Right forelimb (tissue), 1 donor: ENCODE measurements around the gene TNFRSF18.
"Not testable (repeated sequence)": the region's sequence is repeated elsewhere in the genome, so short reads cannot be mapped to it uniquely, and the experiment has no call there.

Source experiments
- DNase-seq: peaks from one replicate; pipeline ENCODE4 v3.0.0-alpha.2; 2018

Gene TNFRSF18

GRCh38 chr1:1196431-1197187, 9.8 kb downstream of the TNFRSF18 start:
- DNase-seq = peak; percentile 41

- DNase-seq = not testable (repeated sequence)
Measured at GRCh38 chr1:1195726-1196125, 10.7 kb downstream of the TNFRSF18 start.

- no peak for DNase-seq
Measured at GRCh38 chr1:1194723-1195122, 11.7 kb downstream of the TNFRSF18 start.

DNA sequence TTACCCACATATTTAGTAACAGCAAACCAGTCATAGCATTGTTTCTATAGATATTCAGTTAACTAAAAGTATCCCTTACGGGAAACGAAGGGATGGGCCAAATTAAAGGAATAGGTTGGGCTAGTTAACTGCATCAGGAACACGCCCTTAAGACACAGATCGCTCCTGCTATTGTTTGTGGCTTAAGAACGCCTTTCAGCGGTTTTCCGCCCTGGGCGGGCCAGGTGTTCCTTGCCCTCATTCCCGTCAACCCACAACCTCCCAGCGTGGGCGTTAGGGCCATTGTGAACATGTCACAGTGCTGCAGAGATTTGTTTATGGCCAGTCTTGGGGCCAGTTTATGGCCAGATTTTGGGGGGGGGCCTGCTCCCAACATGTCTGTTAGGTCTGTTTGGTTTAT, 14.7 kb downstream of the TNFRSF18 start:
- no peak for DNase-seq

- no peak for DNase-seq
Measured at GRCh38 chr1:1189111-1189510, 17.3 kb downstream of the TNFRSF18 start.

- DNase-seq = no peak
Measured at GRCh38 chr1:1187938-1188337, 18.5 kb downstream of the TNFRSF18 start.

DNA sequence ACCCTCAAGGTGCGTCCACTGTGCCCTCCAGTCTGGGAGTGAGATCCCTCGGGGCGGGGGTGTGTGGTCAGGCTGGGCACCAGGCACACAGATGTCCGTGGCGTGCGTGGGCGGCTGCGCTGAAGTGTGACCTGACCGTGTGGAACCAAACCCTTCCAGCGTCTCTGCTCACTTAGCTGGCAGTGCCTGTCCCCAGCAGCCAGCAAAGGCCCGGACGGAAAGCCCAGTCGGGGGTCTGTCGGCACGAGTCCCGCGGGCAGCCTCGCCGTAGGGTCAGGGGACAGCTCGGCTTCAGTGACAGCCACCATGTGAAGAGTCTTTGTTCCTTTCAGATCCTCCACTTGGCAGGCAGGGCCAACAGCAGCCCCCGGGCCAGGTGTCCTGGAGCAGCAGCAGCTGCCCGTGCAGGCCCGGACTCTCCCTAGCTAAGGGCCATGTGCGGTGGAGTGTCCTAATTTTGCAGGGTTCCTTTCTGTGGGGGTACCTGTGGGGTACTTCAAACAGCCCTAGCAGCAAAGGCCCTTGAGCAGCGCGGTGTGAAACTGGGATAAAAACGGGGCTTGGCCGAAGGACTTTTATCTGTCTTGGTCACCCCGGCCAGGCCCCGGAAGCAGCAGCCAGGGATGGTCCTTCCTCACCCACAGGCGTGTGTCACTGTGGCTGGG, 21.2 kb downstream of the TNFRSF18 start:
- DNase-seq = peak; percentile 40

DNA sequence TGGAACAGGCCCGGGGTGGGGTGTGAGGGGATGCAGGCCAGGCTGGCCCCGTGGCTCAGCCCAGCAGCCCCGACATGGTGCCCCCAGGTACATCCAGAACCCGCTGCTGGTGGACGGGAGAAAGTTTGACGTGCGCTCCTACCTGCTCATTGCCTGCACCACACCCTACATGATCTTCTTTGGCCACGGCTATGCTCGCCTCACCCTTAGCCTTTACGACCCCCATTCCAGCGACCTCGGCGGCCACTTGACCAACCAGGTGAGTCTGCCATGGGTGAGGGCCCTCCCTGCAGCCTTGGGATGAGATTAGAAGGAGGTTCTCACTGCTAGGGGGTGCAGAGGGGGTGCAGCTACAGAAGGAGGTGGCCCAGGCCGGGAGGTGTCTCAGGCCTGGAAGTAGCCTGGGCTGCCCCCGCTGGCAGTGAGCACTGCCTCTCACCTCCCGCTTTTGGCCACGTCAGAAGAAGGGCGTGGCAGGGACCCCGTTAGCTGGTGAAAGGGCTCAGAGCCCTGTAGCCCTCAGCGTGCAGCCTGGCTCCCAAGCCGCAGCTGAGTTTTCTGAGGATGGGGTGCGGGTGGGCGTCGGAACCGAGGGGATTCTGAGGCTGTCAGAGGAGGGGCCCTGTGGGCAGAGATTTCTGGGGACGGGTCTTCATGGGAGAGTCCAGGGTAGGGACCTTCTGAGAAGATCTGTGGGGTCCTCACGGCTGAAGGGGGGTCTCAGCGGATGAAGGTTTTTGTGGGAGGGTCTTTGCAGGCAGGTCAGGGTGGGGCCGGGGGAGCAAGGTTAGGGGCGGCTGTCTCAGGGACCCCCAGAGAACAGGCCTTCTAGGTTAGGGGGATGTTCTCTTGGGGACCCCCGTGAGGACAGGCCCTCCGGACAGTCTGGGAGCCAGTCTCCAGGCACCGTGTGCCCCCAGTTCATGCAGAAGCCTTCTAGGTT, 22.3 kb downstream of the TNFRSF18 start:
- DNase-seq = peak; percentile 35

- DNase-seq = peak; percentile 38
Measured at GRCh38 chr1:1183221-1183747, 23.1 kb downstream of the TNFRSF18 start.

DNA sequence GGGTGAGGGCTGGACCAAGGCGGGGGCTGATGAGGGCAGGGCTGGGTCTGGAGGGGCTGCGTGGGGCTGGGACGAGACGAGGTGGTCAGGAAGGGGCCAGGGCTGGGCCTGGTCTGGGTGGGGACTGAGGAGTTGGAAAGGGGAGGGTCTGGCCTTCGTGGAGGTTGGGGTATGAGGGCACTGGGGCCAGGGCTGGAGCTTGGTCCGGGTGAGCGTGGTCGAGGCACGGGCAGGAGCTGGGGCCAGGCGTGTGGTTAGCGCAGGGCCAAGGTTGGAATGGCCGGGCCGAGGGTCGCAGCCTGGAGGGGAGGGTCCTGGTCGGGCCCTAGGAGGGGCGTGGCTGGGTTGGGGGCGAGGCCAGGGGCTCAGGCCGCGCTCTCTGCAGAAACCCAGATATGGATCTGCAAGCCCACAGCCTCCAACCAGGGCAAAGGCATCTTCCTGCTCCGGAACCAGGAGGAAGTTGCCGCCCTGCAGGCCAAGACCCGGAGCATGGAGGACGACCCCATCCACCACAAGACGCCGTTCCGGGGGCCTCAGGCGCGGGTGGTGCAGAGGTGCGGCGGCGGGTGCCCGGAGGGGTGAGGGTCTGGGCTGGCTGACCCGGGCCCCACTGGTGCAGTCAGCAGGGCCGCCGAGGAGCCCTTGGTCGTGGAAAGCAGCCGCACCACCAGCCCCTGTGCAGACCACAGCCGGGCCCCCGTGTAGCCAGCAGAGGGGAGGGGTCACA, 23.7 kb downstream of the TNFRSF18 start:
- DNase-seq = peak; percentile 41

DNA sequence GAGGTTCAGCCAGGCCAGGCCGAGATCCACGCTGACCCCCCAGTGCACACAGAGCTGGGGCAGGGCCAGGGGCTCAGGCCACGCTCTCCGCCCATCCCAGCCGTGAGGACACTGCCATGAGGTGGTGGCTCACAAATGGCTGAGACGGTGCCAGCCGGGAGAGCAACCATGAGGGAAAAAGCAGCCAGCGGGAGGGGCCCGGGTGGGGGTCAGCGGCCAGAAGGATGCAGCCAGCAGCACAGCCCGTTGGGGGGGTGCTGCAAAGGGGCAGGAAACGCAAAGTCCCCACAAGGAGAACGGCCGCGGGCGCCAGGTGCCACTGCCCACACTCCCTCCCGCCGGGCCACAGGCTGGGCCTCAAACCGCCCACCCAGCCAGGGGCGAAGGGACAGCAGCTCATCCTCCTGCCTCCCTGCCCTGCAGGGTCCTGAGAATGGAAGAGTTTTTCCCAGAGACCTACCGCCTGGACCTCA, 24.4 kb downstream of the TNFRSF18 start:
- DNase-seq = peak; percentile 37

- peak; percentile 43 for DNase-seq
Measured at GRCh38 chr1:1181129-1181937, 25.1 kb downstream of the TNFRSF18 start.

DNA sequence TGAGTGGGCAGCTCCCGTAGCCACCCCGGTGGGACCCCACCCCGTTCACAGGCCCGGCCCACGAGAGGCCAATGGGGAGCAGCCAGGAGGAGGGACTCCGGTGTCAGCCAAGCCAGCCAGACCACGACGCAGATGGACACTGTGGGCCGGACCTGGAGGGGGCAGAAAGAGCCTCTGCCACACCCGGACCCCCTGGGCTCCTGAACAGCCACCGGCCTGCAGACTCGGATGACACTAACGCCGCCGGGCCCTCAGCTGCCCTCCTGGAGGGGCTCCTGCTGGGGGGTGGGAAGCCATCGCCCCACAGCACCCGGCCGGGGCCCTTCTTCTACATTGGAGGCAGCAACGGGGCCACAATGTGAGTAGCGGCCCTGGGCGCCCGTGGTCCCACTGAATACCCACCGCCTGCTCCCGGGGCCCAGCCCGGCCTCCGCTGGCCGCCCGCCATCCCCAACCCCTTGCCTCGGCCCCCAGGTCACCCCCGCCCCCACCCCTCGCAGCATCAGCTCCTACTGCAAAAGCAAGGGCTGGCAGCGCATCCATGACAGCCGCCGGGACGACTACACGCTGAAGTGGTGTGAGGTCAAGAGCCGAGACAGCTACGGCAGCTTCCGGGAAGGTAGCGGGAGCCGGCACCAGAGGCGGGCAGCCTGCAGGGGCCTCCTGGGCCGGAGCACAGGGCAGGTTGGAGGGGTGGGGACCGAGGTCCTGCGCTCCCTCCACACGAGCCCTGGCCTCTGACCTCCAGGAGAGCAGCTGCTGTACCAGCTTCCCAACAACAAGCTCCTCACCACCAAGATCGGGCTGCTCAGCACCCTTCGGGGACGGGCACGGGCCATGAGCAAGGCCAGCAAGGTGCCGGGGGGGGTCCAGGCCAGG, 26.2 kb downstream of the TNFRSF18 start:
- peak; percentile 42 for DNase-seq

DNA sequence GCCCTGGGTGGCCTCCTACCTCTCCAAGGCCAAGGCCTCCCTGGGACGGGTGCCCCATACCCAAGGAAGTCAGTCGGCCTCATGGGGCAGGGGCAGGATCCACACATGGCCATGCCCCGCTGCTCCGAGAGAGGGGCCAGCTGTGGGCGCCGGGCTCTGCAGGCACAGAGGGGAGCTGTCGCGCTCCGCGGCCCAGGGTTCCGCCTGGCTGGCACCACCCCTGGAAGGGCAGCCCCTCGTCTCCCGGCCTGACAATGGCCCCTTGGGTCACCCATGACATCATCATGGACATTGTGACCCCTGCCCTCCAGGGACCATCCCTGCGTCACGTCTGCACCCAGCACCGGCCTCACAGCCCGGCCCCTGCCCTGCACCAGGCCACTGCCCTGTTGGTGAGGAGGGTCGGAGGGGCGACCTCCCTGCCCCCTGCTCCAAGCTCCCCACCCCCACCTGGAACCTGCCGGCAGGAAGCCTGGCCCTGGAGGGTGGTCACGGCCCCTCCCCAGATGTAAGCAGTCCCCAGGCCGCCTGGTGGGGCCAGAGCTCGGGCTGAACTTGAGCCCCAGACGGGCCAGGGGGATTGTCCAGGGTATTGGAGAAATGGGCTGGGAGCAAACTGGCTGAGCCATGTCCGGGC, 26.9 kb downstream of the TNFRSF18 start:
- peak; percentile 35 for DNase-seq

GRCh38 chr1:1178794-1179331, 27.5 kb downstream of the TNFRSF18 start:
- DNase-seq = peak; percentile 31

DNA sequence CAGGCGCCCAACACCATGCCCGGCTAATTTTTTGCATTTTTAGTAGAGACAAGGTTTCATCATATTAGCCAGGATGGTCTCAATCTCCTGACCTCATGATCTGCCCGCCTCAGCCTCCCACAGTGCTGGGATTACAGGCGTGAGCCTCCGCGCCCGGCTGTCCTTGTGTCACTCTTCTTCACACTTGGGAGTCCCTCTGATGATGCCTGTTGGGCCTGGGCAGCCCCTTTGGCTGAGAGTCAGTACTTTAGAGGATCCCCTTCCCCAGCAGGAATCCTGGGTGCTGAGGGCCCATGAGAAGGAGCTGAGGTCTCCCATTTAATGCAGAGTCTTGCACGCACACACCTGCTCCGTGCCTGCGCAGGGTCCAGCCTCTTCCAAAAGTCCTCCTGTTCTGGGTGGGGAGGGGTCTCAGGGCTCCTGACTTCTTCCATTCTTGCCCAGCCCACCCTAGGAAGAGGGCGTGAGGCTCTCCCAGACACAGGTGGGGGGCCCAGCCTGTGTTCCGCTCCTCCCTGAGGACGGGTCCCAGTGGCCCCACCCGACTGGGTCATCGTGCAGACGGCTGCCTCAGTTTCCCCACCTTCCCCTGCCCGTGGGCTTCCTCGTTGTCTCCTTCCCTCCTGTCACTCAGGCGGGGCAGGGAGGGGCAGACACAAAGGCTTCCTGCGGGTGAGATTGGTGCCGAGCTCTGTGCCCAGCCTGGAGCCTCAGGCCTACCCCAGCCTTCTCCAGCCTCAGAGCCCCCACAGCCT, 28.8 kb downstream of the TNFRSF18 start:
- DNase-seq = no peak

DNA sequence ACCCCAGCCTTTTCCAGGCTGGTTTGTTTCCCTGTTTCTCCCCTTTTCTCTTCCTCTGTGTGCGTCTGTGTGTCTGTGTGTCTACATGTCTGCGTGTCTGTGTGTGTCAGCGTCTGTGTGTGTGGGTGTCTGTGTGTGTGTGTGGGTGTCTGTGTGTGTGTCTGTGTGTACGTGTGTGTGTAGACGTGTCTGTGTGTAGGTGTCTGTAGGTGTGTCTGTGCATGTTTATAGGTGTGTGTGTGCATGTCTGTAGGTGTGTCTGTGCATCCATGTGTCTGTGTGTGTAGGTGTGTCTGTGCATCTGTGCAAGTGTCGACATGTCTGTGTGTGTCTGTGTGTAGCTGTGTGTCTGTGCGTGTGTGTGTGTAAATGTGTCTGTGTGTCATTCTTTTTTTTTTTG, 29.5 kb downstream of the TNFRSF18 start:
- DNase-seq = peak; percentile 29

- DNase-seq = peak; percentile 30
Measured at GRCh38 chr1:1176063-1176761, 30.2 kb downstream of the TNFRSF18 start.
